GM19467 (cell line): ENCODE results near the gene AKAP13.
"Not testable (repeated sequence)": the region's sequence is repeated elsewhere in the genome, so short reads cannot be mapped to it uniquely, and the experiment has no call there.

Source experiments
- ATAC-seq: cut with Tn5 transposase; IDR thresholded peaks from one replicate; pipeline ENCODE4 v1.9.1; 2021; ENCODE audit warnings: mild to moderate bottlenecking, moderate library complexity; ENCODE audit not compliant: unreplicated experiment

The AKAP13 gene

DNA sequence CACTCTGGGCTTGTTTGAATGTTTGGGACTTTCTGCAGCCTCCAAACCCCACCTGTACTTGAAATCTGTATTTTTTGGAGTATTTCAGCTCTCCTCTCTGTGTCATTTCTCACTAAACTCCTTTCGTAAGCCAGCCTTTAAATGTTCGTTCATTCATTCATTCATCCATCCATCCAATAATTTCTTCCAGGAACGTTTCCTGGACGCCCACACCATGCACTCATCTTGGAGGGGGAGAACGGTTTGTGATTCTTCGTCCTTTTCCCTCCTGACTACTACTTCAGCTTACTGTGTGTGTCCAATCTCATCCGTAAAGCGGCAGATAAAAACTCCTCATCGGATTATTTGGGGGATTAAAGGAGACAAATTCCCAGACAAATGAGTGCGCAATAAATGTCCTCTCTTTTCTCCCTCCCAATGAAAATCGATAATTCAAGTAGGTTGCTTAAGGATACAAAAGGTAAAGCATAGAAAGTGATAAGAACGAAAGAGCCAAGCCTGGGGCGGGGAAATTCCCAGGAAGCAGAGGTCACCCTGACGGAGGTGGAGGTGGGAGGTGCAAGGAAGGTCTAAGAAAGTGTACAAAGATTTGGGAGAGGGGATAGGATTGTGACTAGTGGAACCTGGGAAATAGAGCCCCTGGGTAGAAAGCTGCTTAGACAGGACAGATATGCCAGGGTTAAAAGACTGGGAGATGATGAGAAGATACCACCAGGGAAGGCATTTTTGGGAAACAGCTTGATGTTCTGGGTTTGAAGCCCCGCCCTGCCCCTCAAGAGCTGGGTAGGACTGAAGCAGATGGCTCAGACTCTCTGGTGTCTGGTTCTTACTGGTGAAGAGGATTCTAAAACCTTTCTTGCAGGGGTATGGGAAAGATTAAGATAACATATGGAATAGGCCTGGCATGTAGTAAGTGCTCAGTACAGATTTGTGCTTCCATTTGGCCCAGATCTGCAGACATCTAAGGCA lies 415.2 kb downstream of the AKAP13 start:
- no peak for ATAC-seq

DNA sequence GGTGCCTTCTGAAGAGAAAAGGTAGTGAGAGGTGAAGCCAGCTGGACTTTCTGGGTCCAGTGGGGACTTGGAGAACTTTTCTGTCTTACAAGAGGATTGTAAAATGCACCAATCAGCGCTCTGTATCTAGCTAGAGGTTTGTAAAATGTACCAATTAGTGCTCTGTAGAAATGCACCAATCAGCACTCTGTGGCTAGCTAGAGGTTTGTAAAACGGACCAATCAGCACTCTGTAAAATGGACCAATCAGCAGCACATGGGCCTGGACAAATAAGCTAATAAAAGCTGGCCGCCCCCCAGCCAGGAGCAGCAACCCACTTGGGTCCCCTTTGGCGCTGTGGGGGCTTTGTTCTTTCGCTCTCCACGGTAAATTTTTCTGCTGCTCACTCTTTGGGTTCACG lies 416.0 kb downstream of the AKAP13 start:
- ATAC-seq: not testable (repeated sequence)
